HEK293 (cell line): ENCODE results near the gene ITK.

Source experiments
- BCL6B ChIP-seq: fragments of 450-650 bp; formaldehyde crosslinking; IDR thresholded peaks from 2 replicates; pipeline ENCODE4 v1.5.1; 2017; ENCODE audit warnings: missing biosample characterization, missing genetic modification characterization
- ELK4 ChIP-seq: IDR thresholded peaks from 2 replicates; pipeline ENCODE4 v1.6.1; 2011; ENCODE audit warnings: mild to moderate bottlenecking, low read depth, low read length, borderline replicate concordance
- GLIS1 ChIP-seq: fragments of 450-650 bp; formaldehyde crosslinking; IDR thresholded peaks from 2 replicates; pipeline ENCODE4 v1.5.1; 2016; ENCODE audit warnings: missing biosample characterization, missing genetic modification characterization
- HOXC10 ChIP-seq: sonication (generic); formaldehyde crosslinking; IDR thresholded peaks from 2 replicates; pipeline ENCODE4 v1.8.1; 2023; ENCODE audit warnings: mild to moderate bottlenecking, missing genetic modification reagents
- KLF17 ChIP-seq: fragments of 450-650 bp; formaldehyde crosslinking; IDR thresholded peaks from 2 replicates; pipeline ENCODE4 v1.5.1; 2016; ENCODE audit warnings: missing biosample characterization, missing genetic modification characterization
- PRDM10 ChIP-seq: fragments of 450-650 bp; formaldehyde crosslinking; IDR thresholded peaks from 2 replicates; pipeline ENCODE4 v1.5.1; 2016; ENCODE audit warnings: missing biosample characterization, missing genetic modification characterization
- SALL2 ChIP-seq: fragments of 450-650 bp; formaldehyde crosslinking; IDR thresholded peaks from 2 replicates; pipeline ENCODE4 v1.5.0; 2017; ENCODE audit warnings: missing biosample characterization, mild to moderate bottlenecking, missing genetic modification characterization, borderline replicate concordance
- TCF7L2 ChIP-seq: IDR thresholded peaks from 2 replicates; pipeline ENCODE4 v1.6.1; 2011; ENCODE audit warnings: low read depth, mild to moderate bottlenecking, inconsistent platforms, low read length, moderate library complexity, borderline replicate concordance
- TSHZ1 ChIP-seq: fragments of 450-650 bp; formaldehyde crosslinking; IDR thresholded peaks from 2 replicates; pipeline ENCODE4 v1.5.1; 2016; ENCODE audit warnings: missing biosample characterization, missing genetic modification characterization, borderline replicate concordance
- ZBTB20 ChIP-seq: fragments of 450-650 bp; formaldehyde crosslinking; IDR thresholded peaks from 2 replicates; pipeline ENCODE4 v1.5.1; 2016; ENCODE audit warnings: missing biosample characterization, missing genetic modification characterization
- ZBTB6 ChIP-seq: fragments of 450-650 bp; formaldehyde crosslinking; IDR thresholded peaks from 2 replicates; pipeline ENCODE4 v1.5.1; 2017; ENCODE audit warnings: missing biosample characterization, missing genetic modification characterization
- ZNF239 ChIP-seq: fragments of 450-650 bp; formaldehyde crosslinking; IDR thresholded peaks from 2 replicates; pipeline ENCODE4 v1.5.1; 2016; ENCODE audit warnings: missing biosample characterization, missing genetic modification characterization
- ZNF248 ChIP-seq: fragments of 450-650 bp; formaldehyde crosslinking; IDR thresholded peaks from 2 replicates; pipeline ENCODE4 v1.5.1; 2017; ENCODE audit warnings: missing biosample characterization, missing genetic modification characterization
- ZNF302 ChIP-seq: fragments of 450-650 bp; formaldehyde crosslinking; IDR thresholded peaks from 2 replicates; pipeline ENCODE4 v1.5.1; 2016; ENCODE audit warnings: missing biosample characterization, missing genetic modification characterization, low read depth
- ZNF394 ChIP-seq: fragments of 450-650 bp; formaldehyde crosslinking; IDR thresholded peaks from 2 replicates; pipeline ENCODE4 v1.5.1; 2016; ENCODE audit warnings: missing biosample characterization, missing genetic modification characterization, mild to moderate bottlenecking, moderate library complexity, borderline replicate concordance
- ZNF510 ChIP-seq: fragments of 450-650 bp; formaldehyde crosslinking; IDR thresholded peaks from 2 replicates; pipeline ENCODE4 v1.5.1; 2018; ENCODE audit warnings: mild to moderate bottlenecking, missing genetic modification characterization, missing biosample characterization; ENCODE audit not compliant: insufficient replicate concordance
- ZNF558 ChIP-seq: fragments of 450-650 bp; formaldehyde crosslinking; IDR thresholded peaks from 2 replicates; pipeline ENCODE4 v1.5.1; 2016; ENCODE audit warnings: missing biosample characterization, missing genetic modification characterization
- ZNF561 ChIP-seq: fragments of 450-650 bp; IDR thresholded peaks from 2 replicates; pipeline ENCODE4 v1.5.1; 2018; ENCODE audit warnings: missing biosample characterization, missing genetic modification characterization, borderline replicate concordance
- ZNF621 ChIP-seq: fragments of 450-650 bp; formaldehyde crosslinking; IDR thresholded peaks from 2 replicates; pipeline ENCODE4 v1.5.1; 2017; ENCODE audit warnings: missing biosample characterization, missing genetic modification characterization
- ZNF626 ChIP-seq: fragments of 450-650 bp; sonication (Bioruptor Pico); formaldehyde crosslinking; IDR thresholded peaks from 2 replicates; pipeline ENCODE4 v1.5.1; 2018; ENCODE audit warnings: missing biosample characterization, missing genetic modification characterization, inconsistent platforms
- ZNF747 ChIP-seq: fragments of 450-650 bp; formaldehyde crosslinking; IDR thresholded peaks from 2 replicates; pipeline ENCODE4 v1.5.1; 2016; ENCODE audit warnings: missing biosample characterization, missing genetic modification characterization
- ZNF776 ChIP-seq: fragments of 450-650 bp; formaldehyde crosslinking; IDR thresholded peaks from 2 replicates; pipeline ENCODE4 v1.5.0; 2017; ENCODE audit warnings: missing biosample characterization, missing genetic modification characterization, borderline replicate concordance
- ZNF777 ChIP-seq: fragments of 450-650 bp; formaldehyde crosslinking; IDR thresholded peaks from 2 replicates; pipeline ENCODE4 v1.5.1; 2017; ENCODE audit warnings: missing biosample characterization, missing genetic modification characterization, borderline replicate concordance
- ZSCAN23 ChIP-seq: fragments of 450-650 bp; formaldehyde crosslinking; IDR thresholded peaks from 2 replicates; pipeline ENCODE4 v1.5.1; 2016; ENCODE audit warnings: missing biosample characterization, missing genetic modification characterization
- ZSCAN5A ChIP-seq: fragments of 450-650 bp; formaldehyde crosslinking; IDR thresholded peaks from 2 replicates; pipeline ENCODE4 v1.5.1; 2016; ENCODE audit warnings: missing biosample characterization, missing genetic modification characterization

The ITK gene

GRCh38 chr5:157258450-157258849 lies 77.8 kb downstream of the ITK start (continued):
- TF ChIP-seq PRDM10 (tag by site-specific recombination) = no peak
- no peak for TF ChIP-seq ZNF248
- no peak for TF ChIP-seq KLF17 (tag by site-specific recombination)
- no peak for TF ChIP-seq TCF7L2
- TF ChIP-seq ZNF510 (tag by site-specific recombination) = peak; percentile 38
- TF ChIP-seq ZSCAN23 (tag by site-specific recombination) = no peak
- no peak for TF ChIP-seq ZBTB20
- TF ChIP-seq ZNF239 = no peak
- no peak for TF ChIP-seq ZBTB6 (tag by site-specific recombination)
- TF ChIP-seq ZSCAN5A (tag by site-specific recombination) = no peak
- TF ChIP-seq ZNF626 (tag by site-specific recombination) = no peak
- TF ChIP-seq ZNF747 (tag by site-specific recombination) = no peak
- TF ChIP-seq ZNF394 (tag by site-specific recombination) = peak; percentile 89
- no peak for TF ChIP-seq GLIS1
- no peak for TF ChIP-seq ZNF621 (tag by site-specific recombination)
- TF ChIP-seq ZNF558 (tag by site-specific recombination) = 0 out of 2 replicates have a peak, but pooled peaks have one; percentile 59
- no peak for TF ChIP-seq ZNF302 (tag by site-specific recombination)
- TF ChIP-seq ZNF777 (tag by site-specific recombination) = no peak
- no peak for TF ChIP-seq SALL2 (tag by site-specific recombination)
- no peak for TF ChIP-seq ELK4
- TF ChIP-seq BCL6B (tag by site-specific recombination) = no peak
- no peak; the same call in 1 of the 2 replicates for TF ChIP-seq TSHZ1
- no peak for TF ChIP-seq ZNF776 (tag by site-specific recombination)
- no peak for TF ChIP-seq ZNF561 (tag by site-specific recombination)
- TF ChIP-seq HOXC10 (CRISPR knock-in tag) = no peak
